Ishikawa (cell line): ENCODE data around the gene CTNNA3.

Experiments used
- CREB1 ChIP-seq: IDR thresholded peaks from 2 replicates; pipeline ENCODE4 v1.6.1; 2012; ENCODE audit warnings: low read depth
- FOXM1 ChIP-seq: IDR thresholded peaks from 2 replicates; pipeline ENCODE4 v1.6.1; 2012; ENCODE audit warnings: low read depth, borderline replicate concordance
- RAD21 ChIP-seq: IDR thresholded peaks from 2 replicates; pipeline ENCODE4 v1.6.1; 2012; ENCODE audit warnings: low read depth
- TAF1 ChIP-seq: IDR thresholded peaks from 2 replicates; pipeline ENCODE4 v1.6.1; 2012; ENCODE audit warnings: low read depth, mild to moderate bottlenecking

GRCh38 chr10:67175354-67175753 is 520.6 kb downstream of the CTNNA3 start:
- TF ChIP-seq FOXM1, result no peak
- no peak for TF ChIP-seq TAF1
- no peak for TF ChIP-seq RAD21
- TF ChIP-seq CREB1, result no peak
